OCI-LY3 (cell line): ENCODE measurements around the gene KBTBD13.

Experiments
- CTCF ChIP-seq: fragments of 200-600, 300-600 bp; sonication (generic); IDR thresholded peaks from 2 replicates; pipeline ENCODE4 v1.5.1; 2014; ENCODE audit warnings: antibody characterized with exemption, low read length, low read depth
- EZH2phosphoT487 ChIP-seq: fragments of 200-600 bp; shearing (Covaris generic); IDR thresholded peaks from 2 replicates; pipeline ENCODE4 v1.6.1; 2018; ENCODE audit warnings: antibody characterized with exemption, mixed run types, low read depth

- no peak for TF ChIP-seq CTCF
- TF ChIP-seq EZH2phosphoT487, result no peak
Observed at GRCh38 chr15:65042776-65043327, 33.7 kb upstream of the KBTBD13 start.
